ENCODE measurements around the gene IGFL2.
"Not testable (repeated sequence)": the region's sequence is repeated elsewhere in the genome, so short reads cannot be mapped to it uniquely, and the experiment has no call there.

The IGFL2 gene

GRCh38 chr19:46147791-46148288 is at the start of gene IGFL2:
IGFL2 (plus strand) TSS chr19:46148238; CDS start chr19:46148279, 41 bp downstream.
- no peak for DNase-seq (ENCODE audit: low spot score)

- no peak for DNase-seq (ENCODE audit: low spot score)
These were observed 47.7 kb upstream of the IGFL2 start for GRCh38 chr19:46100344-46100743.

DNA sequence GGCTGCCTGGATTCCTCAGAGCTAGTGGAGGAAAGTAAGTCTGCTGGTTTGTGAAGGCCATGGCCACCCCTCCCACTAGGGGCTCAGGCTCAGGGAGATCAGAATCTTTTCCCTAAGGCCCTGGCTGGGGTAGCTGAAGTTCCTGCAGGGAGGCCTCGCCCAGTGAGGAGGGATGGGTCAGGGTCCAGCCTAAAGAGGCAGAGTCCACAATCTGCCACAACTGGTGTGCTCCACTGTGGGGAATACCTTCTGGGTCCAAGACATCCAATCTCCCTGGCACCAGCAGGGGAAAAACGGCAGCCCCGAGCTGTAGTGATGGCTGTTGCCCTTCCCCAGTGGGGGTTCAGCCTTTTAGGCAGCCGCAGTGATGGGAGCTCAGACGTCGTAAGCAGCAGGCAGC is 46.7 kb upstream of the IGFL2 start:
- DNase-seq (ENCODE audit: low spot score): no peak

DNA sequence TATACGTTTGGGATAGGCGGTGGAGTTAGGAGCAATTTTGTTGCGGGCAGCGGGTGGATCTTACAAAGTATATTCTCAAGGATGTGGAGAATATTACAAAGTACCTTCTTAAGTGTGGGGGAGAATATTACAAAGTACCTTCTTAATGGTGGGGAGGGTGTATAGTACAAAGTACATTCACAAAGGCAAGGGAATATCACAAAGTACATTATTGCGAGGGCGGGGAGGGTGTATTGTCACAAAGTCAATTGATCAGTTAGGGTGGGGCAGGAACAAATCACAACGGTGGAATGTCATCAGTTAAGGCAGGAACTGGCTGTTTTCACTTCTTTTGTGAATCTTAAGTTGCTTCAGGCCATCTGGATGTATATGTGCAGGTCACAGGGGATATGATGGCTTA is 45.7 kb upstream of the IGFL2 start:
- DNase-seq (ENCODE audit: low spot score): not testable (repeated sequence)

GRCh38 chr19:46107371-46107770 is 40.7 kb upstream of the IGFL2 start:
- no peak for DNase-seq (ENCODE audit: low spot score)

GRCh38 chr19:46109876-46110275 is 38.2 kb upstream of the IGFL2 start:
- no peak for DNase-seq (ENCODE audit: low spot score)

GRCh38 chr19:46111376-46111775 is 36.7 kb upstream of the IGFL2 start:
- no peak for DNase-seq (ENCODE audit: low spot score)

DNA sequence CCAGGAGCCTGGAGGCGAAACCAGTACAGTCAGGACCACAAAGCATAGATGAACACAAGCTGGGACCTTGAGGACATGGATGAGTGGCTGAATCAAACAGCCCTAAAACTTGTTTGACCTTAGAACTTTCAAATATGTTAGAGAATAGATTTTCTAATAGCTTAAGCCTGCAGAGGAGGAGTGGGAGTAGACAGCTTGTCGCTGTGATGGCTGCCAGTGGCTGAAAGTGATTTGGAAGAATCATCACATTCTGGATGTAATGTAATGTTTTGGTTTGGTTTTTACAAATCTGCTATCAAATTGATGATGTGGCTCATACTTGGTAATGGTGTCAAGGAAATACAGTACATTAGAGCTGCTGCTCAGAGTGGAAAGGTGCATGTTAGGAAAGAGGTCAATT is 35.5 kb upstream of the IGFL2 start:
- DNase-seq (ENCODE audit: low spot score): no peak

GRCh38 chr19:46113726-46114125 is 34.3 kb upstream of the IGFL2 start:
- no peak for DNase-seq (ENCODE audit: low spot score)

GRCh38 chr19:46115396-46116106 is 32.5 kb upstream of the IGFL2 start:
- DNase-seq (ENCODE audit: low spot score): no peak

- no peak for DNase-seq (ENCODE audit: low spot score)
These were observed 31.9 kb upstream of the IGFL2 start for GRCh38 chr19:46116121-46116520.

GRCh38 chr19:46118136-46118535 is 29.9 kb upstream of the IGFL2 start:
- DNase-seq (ENCODE audit: low spot score): no peak

- no peak for DNase-seq (ENCODE audit: low spot score)
These were observed 23.4 kb upstream of the IGFL2 start, which contains the start of gene IGFL3 for GRCh38 chr19:46124638-46125115. IGFL3 (minus strand) TSS chr19:46124688; CDS start chr19:46124649, 39 bp downstream.

- no peak for DNase-seq (ENCODE audit: low spot score)
These were observed 22.6 kb upstream of the IGFL2 start for GRCh38 chr19:46125447-46125846.

- no peak for DNase-seq (ENCODE audit: low spot score)
These were observed 21.9 kb upstream of the IGFL2 start for GRCh38 chr19:46126086-46126580.

DNA sequence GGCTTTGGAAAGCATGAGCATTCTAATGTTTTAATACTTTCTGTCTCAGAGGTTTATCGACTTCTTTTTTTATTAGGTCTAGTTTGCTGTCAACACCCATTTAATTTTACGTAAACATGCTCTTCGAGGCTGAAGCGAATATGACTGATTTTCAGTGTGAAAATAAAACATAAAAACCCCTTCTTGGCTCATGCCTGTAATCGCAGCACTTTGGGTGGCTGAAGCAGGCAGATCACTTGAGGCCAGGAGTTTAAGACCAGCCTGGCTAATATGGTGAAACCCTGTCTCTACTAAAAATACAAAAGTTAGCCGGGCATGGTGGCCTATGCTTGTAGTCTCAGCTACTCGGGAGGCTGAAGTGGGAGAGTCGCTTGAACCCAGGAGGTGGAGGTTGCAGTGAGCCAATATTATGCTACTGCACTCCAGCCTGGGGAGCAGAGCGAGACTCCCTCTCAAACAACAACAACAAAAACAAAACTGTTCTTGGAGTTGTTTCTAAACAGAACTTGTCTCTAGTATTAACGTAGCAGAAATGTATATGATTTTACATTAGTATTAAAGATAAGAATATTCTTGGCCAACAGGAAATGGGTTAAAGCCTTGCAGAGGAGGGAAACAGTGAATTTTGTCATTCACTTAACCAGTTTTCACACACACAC is 16.4 kb upstream of the IGFL2 start:
- no peak for DNase-seq (ENCODE audit: low spot score)

GRCh38 chr19:46132508-46133100 is 15.4 kb upstream of the IGFL2 start:
- DNase-seq (ENCODE audit: low spot score): no peak

DNA sequence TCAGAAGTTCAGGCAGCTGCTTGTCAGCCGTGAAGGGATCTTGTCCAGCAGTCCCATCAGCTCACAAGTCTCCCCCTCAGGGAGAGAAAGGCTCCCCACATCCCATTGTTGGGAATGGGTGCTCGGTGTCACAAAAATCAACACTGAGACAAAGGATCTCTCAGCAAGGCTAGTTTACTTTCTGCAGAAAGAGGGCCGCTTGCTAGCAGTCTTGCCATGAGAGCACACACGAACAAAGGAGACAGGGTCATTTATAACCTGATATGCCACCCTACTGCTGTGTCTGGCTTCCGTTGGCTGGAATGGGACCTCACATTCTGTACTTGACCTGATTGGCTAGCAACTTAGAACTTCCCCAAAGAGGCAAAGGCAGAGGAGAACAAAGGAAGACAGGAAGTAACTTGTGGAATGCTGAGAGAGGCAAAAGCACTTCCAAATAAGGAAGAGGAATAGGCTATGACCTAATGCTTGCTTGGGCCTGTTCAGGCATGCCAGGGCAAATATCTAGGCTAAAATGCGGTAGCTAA is 14.9 kb upstream of the IGFL2 start:
- no peak for DNase-seq (ENCODE audit: low spot score)

DNA sequence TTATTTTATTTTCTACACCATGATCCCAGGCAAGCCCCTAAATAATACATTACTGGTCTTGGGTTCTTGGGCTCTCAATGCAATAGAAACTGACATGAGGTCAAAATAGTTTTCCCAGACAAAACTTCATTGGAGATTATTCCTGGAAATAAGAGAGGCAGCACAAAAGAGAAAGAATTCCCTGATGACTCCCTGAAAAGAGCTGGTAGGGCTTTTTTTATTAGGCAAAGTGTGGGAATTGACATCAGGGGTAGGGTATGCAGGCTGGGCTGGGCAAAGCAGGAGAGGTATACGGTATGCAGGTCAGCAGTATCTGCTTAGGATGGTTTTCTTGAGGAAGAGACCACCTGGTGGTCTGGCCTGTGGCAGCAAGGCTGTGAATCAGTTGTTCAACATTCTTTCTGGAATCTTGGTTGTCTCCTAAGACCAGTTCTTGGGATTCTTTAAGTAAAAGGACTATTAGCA is 14.2 kb upstream of the IGFL2 start:
- no peak for DNase-seq (ENCODE audit: low spot score)

- DNase-seq (ENCODE audit: low spot score): no peak
These were observed 13.5 kb upstream of the IGFL2 start for GRCh38 chr19:46134527-46134926.

- no peak for DNase-seq (ENCODE audit: low spot score)
These were observed 10.0 kb upstream of the IGFL2 start for GRCh38 chr19:46137915-46138473.

GRCh38 chr19:46141421-46141820 is 6.6 kb upstream of the IGFL2 start:
- DNase-seq (ENCODE audit: low spot score): no peak

Data from CD4-positive, alpha-beta T cell treated with Interleukin-15 for 4 hours (primary cell).